ELF-1 (cell line): ENCODE results near the gene NRP1.
A peak's percentile ranks its signal among the peaks of the same experiment; 100 is the strongest.

ENCODE experiments used
- DNase-seq: peaks from one replicate; pipeline ENCODE4 v3.0.0-alpha.2; 2016; ENCODE audit warnings: low read depth, low spot score

NRP1 gene

GRCh38 chr10:33262871-33263270 is 71.6 kb downstream of the NRP1 start:
- DNase-seq, result no peak

- no peak for DNase-seq
Observed at GRCh38 chr10:33260403-33261149, 73.9 kb downstream of the NRP1 start.

- DNase-seq, result peak; percentile 62
Observed at GRCh38 chr10:33258967-33259366, 75.5 kb downstream of the NRP1 start.

- no peak for DNase-seq
Observed at GRCh38 chr10:33257439-33258080, 76.9 kb downstream of the NRP1 start.

- DNase-seq, result no peak
Observed at GRCh38 chr10:33256458-33256857, 78.0 kb downstream of the NRP1 start.

GRCh38 chr10:33254556-33255160 is 79.8 kb downstream of the NRP1 start:
- DNase-seq, result no peak

GRCh38 chr10:33253411-33253810 is 81.1 kb downstream of the NRP1 start:
- DNase-seq, result no peak

- no peak for DNase-seq
Observed at GRCh38 chr10:33252794-33253203, 81.7 kb downstream of the NRP1 start.

GRCh38 chr10:33252324-33252723 is 82.1 kb downstream of the NRP1 start:
- DNase-seq, result no peak

- DNase-seq, result no peak
Observed at GRCh38 chr10:33249659-33250345, 84.7 kb downstream of the NRP1 start.

GRCh38 chr10:33249137-33249536 is 85.3 kb downstream of the NRP1 start:
- no peak for DNase-seq

- no peak for DNase-seq
Observed at GRCh38 chr10:33248638-33249037, 85.8 kb downstream of the NRP1 start.

- DNase-seq, result no peak
Observed at GRCh38 chr10:33247221-33247922, 87.1 kb downstream of the NRP1 start.

- no peak for DNase-seq
Observed at GRCh38 chr10:33245343-33245742, 89.1 kb downstream of the NRP1 start.

GRCh38 chr10:33244354-33244967 is 90.0 kb downstream of the NRP1 start:
- DNase-seq, result no peak

- DNase-seq, result no peak
Observed at GRCh38 chr10:33243703-33244102, 90.8 kb downstream of the NRP1 start.

- no peak for DNase-seq
Observed at GRCh38 chr10:33242931-33243330, 91.5 kb downstream of the NRP1 start.

- no peak for DNase-seq
Observed at GRCh38 chr10:33241351-33241750, 93.1 kb downstream of the NRP1 start.

GRCh38 chr10:33240931-33241330 is 93.5 kb downstream of the NRP1 start:
- DNase-seq, result no peak

- no peak for DNase-seq
Observed at GRCh38 chr10:33240258-33240657, 94.2 kb downstream of the NRP1 start.

GRCh38 chr10:33239257-33239656 is 95.2 kb downstream of the NRP1 start:
- DNase-seq, result no peak
